GM21723 (cell line): ENCODE results near the gene MGAT4A.
"Not testable (repeated sequence)": the region's sequence is repeated elsewhere in the genome, so short reads cannot be mapped to it uniquely, and the experiment has no call there.

Experiments used
- ATAC-seq: cut with Tn5 transposase; IDR thresholded peaks from one replicate; pipeline ENCODE4 v1.9.1; 2021; ENCODE audit warnings: mild to moderate bottlenecking, moderate library complexity; ENCODE audit not compliant: unreplicated experiment

MGAT4A gene

GRCh38 chr2:98759827-98760625 is 29.1 kb upstream of the MGAT4A start:
- ATAC-seq = no peak

DNA sequence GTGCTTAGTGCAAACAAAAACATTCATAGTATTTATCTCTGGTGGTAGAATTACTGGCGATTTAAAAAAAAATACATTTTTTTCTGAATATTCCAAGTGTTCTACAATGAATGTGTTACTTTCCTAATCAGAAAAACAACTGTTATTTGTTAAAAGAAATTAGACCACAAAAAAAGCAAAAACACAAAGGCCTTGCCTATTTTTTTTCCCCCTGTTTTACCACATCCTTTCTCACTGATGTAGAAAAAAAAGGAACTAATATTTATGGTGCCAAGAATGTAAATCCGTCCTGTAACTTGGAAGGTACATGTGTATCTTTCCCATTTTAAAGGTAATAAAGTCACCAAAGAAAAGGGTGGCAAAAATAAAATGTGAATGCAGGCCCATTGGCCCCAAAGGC is 28.4 kb upstream of the MGAT4A start:
- ATAC-seq = no peak

- ATAC-seq = peak; percentile 92
These were observed 27.0 kb upstream of the MGAT4A start for GRCh38 chr2:98757904-98758421.

GRCh38 chr2:98753801-98754200 is 22.9 kb upstream of the MGAT4A start:
- ATAC-seq = no peak

GRCh38 chr2:98752711-98753110 is 21.8 kb upstream of the MGAT4A start:
- not testable (repeated sequence) for ATAC-seq

GRCh38 chr2:98751748-98752147 is 20.8 kb upstream of the MGAT4A start:
- no peak for ATAC-seq

- no peak for ATAC-seq
These were observed 19.8 kb upstream of the MGAT4A start for GRCh38 chr2:98750593-98751282.

GRCh38 chr2:98749066-98749450 is 18.1 kb upstream of the MGAT4A start:
- peak; percentile 40 for ATAC-seq

- peak; percentile 64 for ATAC-seq
These were observed 17.5 kb upstream of the MGAT4A start for GRCh38 chr2:98748292-98749065.

GRCh38 chr2:98747888-98748287 is 17.0 kb upstream of the MGAT4A start:
- ATAC-seq = peak; percentile 29

DNA sequence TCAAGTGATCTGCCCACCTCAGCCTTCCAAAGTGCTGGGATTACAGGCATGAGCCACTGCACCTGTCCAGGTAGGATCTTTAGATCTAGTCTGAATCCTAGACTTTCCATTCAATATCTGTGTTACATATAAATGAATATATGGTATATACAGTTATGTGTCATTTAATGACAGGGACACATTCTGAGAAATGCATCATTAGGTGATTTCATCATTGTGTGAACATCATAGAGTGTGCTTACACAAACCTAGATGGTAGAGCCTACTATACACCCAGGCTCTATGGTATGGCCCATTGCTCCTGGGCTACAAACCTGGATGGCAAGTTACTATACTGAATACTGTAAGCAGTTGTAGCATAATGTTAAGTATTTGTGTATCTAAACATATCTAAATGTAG is 15.5 kb upstream of the MGAT4A start:
- ATAC-seq = no peak

GRCh38 chr2:98744595-98744994 is 13.7 kb upstream of the MGAT4A start:
- no peak for ATAC-seq

GRCh38 chr2:98743835-98744234 is 12.9 kb upstream of the MGAT4A start:
- ATAC-seq = no peak

DNA sequence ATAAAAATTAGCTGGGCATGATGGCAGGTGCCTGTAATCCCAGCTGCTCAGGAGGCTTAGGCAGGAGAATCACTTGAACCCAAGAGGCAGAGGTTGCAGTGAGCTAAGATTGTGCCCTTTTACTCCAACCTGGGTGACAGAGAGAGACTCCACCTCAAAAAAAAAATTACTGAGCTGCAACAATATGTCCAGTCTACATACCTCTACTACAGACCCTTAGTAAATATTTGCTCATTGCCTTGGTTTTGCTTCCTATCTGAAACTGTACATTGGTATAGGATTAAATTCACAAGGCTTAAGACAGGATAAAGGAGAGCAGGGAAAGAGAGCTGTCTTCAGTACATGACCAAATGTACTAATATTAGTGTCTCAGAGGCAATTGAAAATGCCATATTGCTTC is 8.1 kb upstream of the MGAT4A start:
- ATAC-seq = no peak

- ATAC-seq = no peak
These were observed 7.4 kb upstream of the MGAT4A start for GRCh38 chr2:98738304-98738703.

- no peak for ATAC-seq
These were observed 6.9 kb upstream of the MGAT4A start for GRCh38 chr2:98737848-98738247.

DNA sequence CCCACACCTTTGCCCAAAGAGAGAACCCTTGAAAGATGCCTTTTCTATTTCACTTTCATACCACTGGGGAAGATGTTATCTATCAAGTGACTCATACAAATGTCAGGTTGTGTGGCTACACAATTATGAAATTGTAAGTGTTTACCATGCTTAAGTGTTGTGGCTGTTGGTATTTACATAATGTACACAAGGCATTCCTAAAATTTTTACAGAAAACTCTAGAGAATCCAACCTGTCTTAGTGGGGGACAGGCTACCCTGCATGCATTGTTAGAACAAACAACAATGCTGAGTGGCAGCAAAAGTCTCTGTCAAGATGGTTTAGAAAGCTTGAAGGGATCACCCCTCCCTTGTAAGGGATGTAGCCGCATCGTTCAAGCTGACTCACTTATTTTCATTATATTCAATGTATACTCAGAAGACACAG is 5.5 kb upstream of the MGAT4A start:
- no peak for ATAC-seq

DNA sequence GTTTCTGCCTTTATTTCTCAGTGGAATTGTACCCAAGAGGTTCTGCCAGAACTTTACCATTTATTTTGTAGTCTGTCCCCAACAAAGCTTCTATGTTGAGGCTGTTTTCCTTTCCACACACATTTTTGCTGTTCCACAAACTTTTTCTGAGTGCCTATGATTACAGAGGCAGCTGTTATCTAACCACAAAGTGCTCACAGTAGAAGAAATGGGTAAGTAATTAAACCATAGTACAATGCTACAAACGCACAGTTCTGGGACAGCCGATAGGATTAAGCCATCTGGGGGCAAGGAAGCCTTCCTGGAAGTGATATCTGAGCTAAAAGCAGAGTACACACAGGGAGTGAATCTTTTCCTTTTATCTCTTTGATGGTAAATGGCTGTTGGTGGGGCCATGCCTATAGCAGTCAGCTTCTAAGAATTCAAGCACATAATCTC is 3.9 kb upstream of the MGAT4A start:
- ATAC-seq = no peak

GRCh38 chr2:98734162-98734561 is 3.2 kb upstream of the MGAT4A start:
- ATAC-seq = no peak

DNA sequence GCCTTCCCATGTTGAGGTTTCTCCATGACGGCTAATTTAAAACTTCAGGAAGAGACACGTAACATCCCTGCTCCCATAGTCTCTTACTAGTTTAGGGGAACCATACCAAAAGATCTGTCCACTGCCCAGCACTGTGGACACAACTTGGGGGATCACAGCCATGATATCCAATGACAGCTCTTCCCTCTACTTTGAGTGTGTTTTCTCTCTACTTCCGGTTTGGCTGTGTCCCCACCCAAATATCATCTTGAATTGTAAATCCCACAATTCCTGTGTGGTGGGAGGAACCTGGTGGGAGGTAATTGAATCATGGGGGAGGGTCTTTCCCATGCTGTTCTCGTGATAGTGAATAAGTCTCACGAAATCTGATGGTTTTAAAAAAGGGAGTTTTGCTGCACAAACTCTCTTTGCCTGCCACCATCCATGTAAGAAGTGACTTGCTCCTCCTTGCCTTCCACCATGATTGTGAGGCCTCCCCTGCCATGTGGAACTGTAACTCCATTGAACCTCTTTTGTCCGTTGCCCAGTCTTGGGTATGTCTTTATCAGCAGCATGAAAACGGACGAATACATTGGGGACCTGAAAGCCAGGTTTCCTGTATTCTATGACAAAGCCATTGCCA is 1.6 kb upstream of the MGAT4A start:
- no peak for ATAC-seq

- no peak for ATAC-seq
These were observed 990 bp upstream of the MGAT4A start for GRCh38 chr2:98731894-98732349.
